CD4-positive, alpha-beta T cell (primary cell): ENCODE measurements around the gene ADGRG6. TPM values are rescaled to one million over a fixed set of nuclear protein-coding genes. Genes with fewer than 3 reads are reported as not detected.

Source experiments
- ATAC-seq: fragments of 200-7000 bp; cut with Tn5 transposase; one replicate; pipeline ENCODE4 v1.10.0; 2022; ENCODE audit warnings: mild to moderate bottlenecking; ENCODE audit not compliant: poor library complexity
- CTCF ChIA-PET: fragments of 350-600 bp; sonication (Branson Sonifier 250); formaldehyde crosslinking; loops from one replicate; lab custom pipeline; 2021; ENCODE audit warnings: antibody characterized with exemption, inconsistent platforms; lab: Charles Lee
- POLR2A ChIA-PET: fragments of 350-600 bp; sonication (Branson Sonifier 250); formaldehyde crosslinking; loops from one replicate; lab custom pipeline; 2021; ENCODE audit warnings: antibody characterized with exemption, inconsistent platforms; lab: Charles Lee
- DNase-seq, 14 experiments: peaks; one replicate each; pipeline ENCODE4 v3.0.0-alpha.2; 2013 to 2020; ENCODE audit warnings: mixed read lengths in 2 of 14
- H3K27ac ChIP-seq, 2 donors: one replicate each; pipeline versions ENCODE4 v1.5.1 to v1.7.0; 2013; ENCODE audit warnings: low read length in 2 of 2, low read depth in 1 of 2, mild to moderate bottlenecking in 1 of 2
- H3K27me3 ChIP-seq, 2 experiments: 1 replicate in 1 of 2; 2 replicates in 1 of 2; pipeline versions ENCODE4 v1.6.1 to v1.7.0; 2013; ENCODE audit warnings: low read length in 2 of 2, control low read depth in 1 of 2, mild to moderate bottlenecking in 1 of 2, moderate library complexity in 1 of 2; ENCODE audit not compliant: insufficient read depth in 2 of 2, control insufficient read depth in 1 of 2
- H3K36me3 ChIP-seq: one replicate; pipeline ENCODE4 v1.6.1; 2013; ENCODE audit warnings: low read length, control low read depth; ENCODE audit not compliant: insufficient read depth
- H3K4me1 ChIP-seq: one replicate; pipeline ENCODE4 v1.6.1; 2013; ENCODE audit warnings: low read length, control low read depth; ENCODE audit not compliant: insufficient read depth
- H3K4me3 ChIP-seq: one replicate; pipeline ENCODE4 v1.5.1; 2013; ENCODE audit warnings: mild to moderate bottlenecking, low read length, moderate library complexity
- H3K9me3 ChIP-seq, 2 experiments: 1 replicate in 1 of 2; 2 replicates in 1 of 2; pipeline versions ENCODE4 v1.6.1 to v1.7.0; 2013; ENCODE audit warnings: low read length in 2 of 2, mild to moderate bottlenecking in 2 of 2, control low read depth in 1 of 2, moderate library complexity in 1 of 2; ENCODE audit not compliant: control insufficient read depth in 1 of 2, insufficient read depth in 1 of 2
- H3K27ac Mint-ChIP-seq: one replicate; pipeline ENCODE4 v1.8.0; 2020; ENCODE audit warnings: mixed read lengths
- H3K27me3 Mint-ChIP-seq: one replicate; pipeline ENCODE4 v1.8.0; 2021; ENCODE audit warnings: mixed read lengths
- H3K36me3 Mint-ChIP-seq: one replicate; pipeline ENCODE4 v1.8.0; 2021; ENCODE audit warnings: low read depth, mixed read lengths
- H3K4me1 Mint-ChIP-seq: one replicate; pipeline ENCODE4 v1.8.0; 2021; ENCODE audit warnings: low read depth, mixed read lengths
- H3K4me3 Mint-ChIP-seq: one replicate; pipeline ENCODE4 v1.8.0; 2020; ENCODE audit warnings: mild to moderate bottlenecking, mixed read lengths
- H3K9me3 Mint-ChIP-seq: one replicate; pipeline ENCODE4 v1.8.0; 2020; ENCODE audit warnings: mixed read lengths
- intact Hi-C, 2 experiments: fragments of 100-400 bp; cut with DNase I in 1 of 2; cut with micrococcal nuclease in 1 of 2; formaldehyde crosslinking; loops; one replicate each; pipeline versions ENCODE4 v1.15.1 to v1.9.0; 2023 to 2025; cut with DNase I, micrococcal nuclease
- total RNA-seq, 174 experiments: library from RNA in 2 of 174; stranded (reverse) in 2 of 174; gene quantifications; one replicate each; pipeline ENCODE4 v1.2.3 and lab custom pipeline; 2021 to 2026
- TF ChIP-seq, protein P1 (sequence below): fragments of 200-600 bp; IDR thresholded peaks from one replicate; pipeline ENCODE4 v1.8.0; 2022; ENCODE audit warnings: antibody characterized with exemption, mild to moderate bottlenecking

Gene ADGRG6
- total RNA-seq, 2 experiments from 2014 or later: 0.31 to 0.63 TPM

DNA sequence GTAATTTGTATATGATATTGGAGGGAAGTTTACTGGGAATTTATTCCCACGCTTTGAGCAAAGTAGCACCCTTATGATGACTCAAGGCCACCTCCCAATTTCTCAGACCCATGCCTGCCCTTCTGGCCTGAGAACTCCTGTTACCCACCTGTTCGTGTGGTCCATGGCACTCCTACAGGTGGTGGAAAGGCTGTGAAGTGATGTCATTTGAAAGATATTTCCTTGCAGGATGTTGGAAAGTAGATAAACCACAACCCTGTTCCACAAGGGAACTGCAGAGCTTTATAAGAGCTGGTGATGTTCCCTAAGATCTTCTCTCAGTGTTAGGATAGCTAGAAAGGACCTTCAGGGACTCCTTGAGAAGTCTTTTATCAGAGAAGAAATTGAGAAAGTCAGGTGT, 70.5 kb downstream of the ADGRG6 start:
- Histone ChIP-seq H3K9me3 (no peaks in the 10 kb centered on the region), H3K4me1 (no peaks in the 10 kb centered on the region), H3K27me3 (no peaks in the 10 kb centered on the region), H3K36me3 (no peaks in the 10 kb centered on the region), H3K4me3 (no peak overlapping the region), H3K27ac (no peak overlapping the region)
- no peaks in the 10 kb centered on the region for H3K9me3 Mint-ChIP-seq
- H3K27ac Mint-ChIP-seq: no peak overlapping the region
- no peak overlapping the region for H3K4me3 Mint-ChIP-seq
- H3K27me3 Mint-ChIP-seq: peaks cover 3% of the 10 kb centered on the region
- POLR2A ChIA-PET: no interaction called here
- H3K4me1 Mint-ChIP-seq: no peaks in the 10 kb centered on the region
- H3K36me3 Mint-ChIP-seq: no peaks in the 10 kb centered on the region
- CTCF ChIA-PET: no interaction called here
- DNase-seq (no peak), ATAC-seq (no peak)
- intact Hi-C loops: loop anchor here in 1 of 2 experiments (10.0 kb wide), 1 partner anchor 1118 kb away; no protein-coding TSS in a partner anchor
- TF ChIP-seq, protein P1, sequence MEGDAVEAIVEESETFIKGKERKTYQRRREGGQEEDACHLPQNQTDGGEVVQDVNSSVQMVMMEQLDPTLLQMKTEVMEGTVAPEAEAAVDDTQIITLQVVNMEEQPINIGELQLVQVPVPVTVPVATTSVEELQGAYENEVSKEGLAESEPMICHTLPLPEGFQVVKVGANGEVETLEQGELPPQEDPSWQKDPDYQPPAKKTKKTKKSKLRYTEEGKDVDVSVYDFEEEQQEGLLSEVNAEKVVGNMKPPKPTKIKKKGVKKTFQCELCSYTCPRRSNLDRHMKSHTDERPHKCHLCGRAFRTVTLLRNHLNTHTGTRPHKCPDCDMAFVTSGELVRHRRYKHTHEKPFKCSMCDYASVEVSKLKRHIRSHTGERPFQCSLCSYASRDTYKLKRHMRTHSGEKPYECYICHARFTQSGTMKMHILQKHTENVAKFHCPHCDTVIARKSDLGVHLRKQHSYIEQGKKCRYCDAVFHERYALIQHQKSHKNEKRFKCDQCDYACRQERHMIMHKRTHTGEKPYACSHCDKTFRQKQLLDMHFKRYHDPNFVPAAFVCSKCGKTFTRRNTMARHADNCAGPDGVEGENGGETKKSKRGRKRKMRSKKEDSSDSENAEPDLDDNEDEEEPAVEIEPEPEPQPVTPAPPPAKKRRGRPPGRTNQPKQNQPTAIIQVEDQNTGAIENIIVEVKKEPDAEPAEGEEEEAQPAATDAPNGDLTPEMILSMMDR: no peak

DNA sequence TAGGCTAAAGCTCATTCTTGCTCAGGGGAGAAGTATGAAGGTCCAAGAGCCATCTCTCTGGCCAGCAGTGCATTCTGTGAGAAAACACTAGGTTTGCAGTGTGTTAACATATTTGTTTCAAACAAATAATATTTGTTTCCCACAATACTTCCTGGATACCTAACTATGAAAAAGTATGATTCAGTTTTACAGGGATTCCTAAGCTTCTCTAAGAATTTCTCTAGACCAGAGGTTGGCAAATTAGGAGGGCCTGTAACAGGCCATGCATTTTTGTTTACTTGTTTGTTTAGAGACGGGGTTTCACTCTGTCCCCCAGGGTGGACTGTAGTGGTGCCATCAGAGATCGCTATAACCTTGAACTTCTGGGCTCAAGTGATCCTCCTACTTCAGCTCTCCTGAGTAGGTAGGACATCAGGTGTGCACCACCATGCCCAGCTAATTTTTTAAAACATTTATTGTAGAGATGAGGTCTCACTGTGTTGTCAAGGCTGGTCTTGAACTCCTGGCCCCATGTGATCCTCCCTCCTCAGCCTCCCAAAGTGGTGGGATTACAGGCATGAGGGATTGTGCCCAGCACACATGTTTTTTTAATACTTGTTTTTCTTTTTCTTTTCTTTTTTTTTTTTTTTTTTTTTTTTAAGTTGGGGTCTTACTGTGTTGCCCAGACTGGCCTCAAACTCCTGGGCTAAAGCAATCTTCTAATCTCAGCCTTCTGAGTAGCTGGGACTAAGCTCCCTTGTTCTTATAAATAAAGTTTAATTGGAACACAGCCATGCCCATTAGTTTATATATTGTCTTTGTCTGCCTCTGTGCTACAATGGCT, 71.7 kb downstream of the ADGRG6 start:
- ATAC-seq (no peak), DNase-seq (no peak)
- intact Hi-C loops: loop anchor here in 1 of 2 experiments (10.0 kb wide), 1 partner anchor 1119 kb away; no protein-coding TSS in a partner anchor
- no peaks in the 10 kb centered on the region for H3K9me3 Mint-ChIP-seq
- H3K4me3 Mint-ChIP-seq: no peak overlapping the region
- H3K27me3 Mint-ChIP-seq: peaks cover 3% of the 10 kb centered on the region
- H3K4me1 ChIP-seq: no peaks in the 10 kb centered on the region
- H3K36me3 Mint-ChIP-seq: no peaks in the 10 kb centered on the region
- H3K27ac Mint-ChIP-seq: no peak overlapping the region
- no peaks in the 10 kb centered on the region for H3K4me1 Mint-ChIP-seq
- ChIA-PET POLR2A (no interaction called here), CTCF (interaction anchor here (0.7 kb wide), 1 partner anchor 113 kb away, joined by 3 read pairs; no protein-coding TSS in a partner anchor)
- no peak overlapping the region for H3K27ac ChIP-seq
- no peaks in the 10 kb centered on the region for H3K36me3 ChIP-seq
- H3K4me3 ChIP-seq: no peak overlapping the region
- no peaks in the 10 kb centered on the region for H3K27me3 ChIP-seq
- no peaks in the 10 kb centered on the region for H3K9me3 ChIP-seq
- TF ChIP-seq, protein P1: no peak

DNA sequence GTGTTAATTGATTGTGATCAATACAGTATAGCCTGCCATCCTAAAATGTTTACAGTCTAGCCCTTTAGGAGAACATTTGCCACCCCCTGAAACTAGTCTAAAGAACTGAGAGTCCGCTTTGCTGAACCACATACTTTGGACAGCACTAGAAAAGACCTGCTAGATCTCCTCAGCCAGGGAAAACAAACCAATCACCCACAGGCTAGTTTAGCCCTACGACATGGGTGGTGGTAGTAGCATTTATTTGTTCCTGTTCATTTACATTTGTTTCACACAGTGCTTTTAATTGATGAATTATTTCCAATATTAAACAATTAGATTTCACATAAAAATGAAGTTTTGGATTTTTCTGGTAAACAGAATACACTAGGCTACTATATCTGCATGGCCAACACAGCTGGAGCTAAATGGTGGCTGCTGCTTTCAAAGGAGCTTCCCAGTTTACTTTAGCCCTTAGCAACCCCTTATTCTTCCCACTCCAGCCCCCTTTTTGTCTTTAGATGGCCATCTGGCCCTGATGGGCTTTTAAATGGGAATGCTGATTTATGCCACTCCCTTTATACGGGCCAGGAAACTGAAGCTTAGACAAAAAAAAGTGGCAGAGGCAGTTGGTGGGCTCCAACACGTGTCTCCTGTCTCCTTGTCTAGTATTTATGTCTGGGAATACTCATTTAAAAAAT, 72.4 kb downstream of the ADGRG6 start:
- Histone ChIP-seq H3K36me3 (no peaks in the 10 kb centered on the region), H3K27me3 (no peaks in the 10 kb centered on the region), H3K27ac (no peak overlapping the region), H3K4me3 (no peak overlapping the region), H3K9me3 (no peaks in the 10 kb centered on the region), H3K4me1 (no peaks in the 10 kb centered on the region)
- Mint-ChIP-seq H3K36me3 (no peaks in the 10 kb centered on the region), H3K9me3 (no peaks in the 10 kb centered on the region), H3K27ac (no peak overlapping the region), H3K27me3 (peaks cover 3% of the 10 kb centered on the region), H3K4me1 (no peaks in the 10 kb centered on the region), H3K4me3 (no peak overlapping the region)
- POLR2A ChIA-PET: no interaction called here
- TF ChIP-seq, protein P1: no peak
- intact Hi-C loops: loop anchor here in 1 of 2 experiments (10.0 kb wide), 1 partner anchor 1119 kb away; no protein-coding TSS in a partner anchor
- CTCF ChIA-PET: interaction anchor here (0.7 kb wide), 1 partner anchor 114 kb away, joined by 3 read pairs; no protein-coding TSS in a partner anchor
- DNase-seq (no peak), ATAC-seq (no peak)
